ENCODE results near the gene ZER1. TPM values are rescaled to one million over a fixed set of nuclear protein-coding genes. Genes with fewer than 3 reads are reported as not detected.

ZER1 gene
- total and polyA plus RNA-seq, 2 of the 8 experiments (the other 6 are each of a cell fraction or from before 2014, with no cell fraction given): 20.5 to 26.6 TPM

- Histone ChIP-seq H2AFZ (ENCODE audit: low read length) (no peak overlapping the region), H2BK15ac (ENCODE audit: low read length) (no peak overlapping the region), H3K23ac (ENCODE audit: insufficient read length) (no peak overlapping the region), H4K91ac (replicated peaks; ENCODE audit: insufficient read length, low read length) (no peak overlapping the region), H2BK20ac (ENCODE audit: low read length) (no peak overlapping the region), H3K79me1 (ENCODE audit: low read depth, low read length) (peaks cover 2% of the 10 kb centered on the region; the same call in 1 of the 2 replicates), H3K4ac (replicated peaks; ENCODE audit: insufficient read length, low read depth, low read length) (no peak overlapping the region), H4K20me1 (replicated peaks in 1 of 2; ENCODE audit: control insufficient read depth in 1 of 2, insufficient read depth in 2 of 2, low read length in 2 of 2) (no peaks in the 10 kb centered on the region), H3K4me2 (ENCODE audit: insufficient read depth in 1 of 2, low read depth in 2 of 2, low read length in 2 of 2) (no peak overlapping the region), H3K79me2 (ENCODE audit: control insufficient read depth in 1 of 2, insufficient read depth in 2 of 2, low read length in 2 of 2) (no peaks in the 10 kb centered on the region), H3K56ac (replicated peaks; ENCODE audit: insufficient read length, low read depth, low read length) (no peak overlapping the region), H3K9me3 (ENCODE audit: insufficient read depth in 2 of 2, low read depth in 1 of 2, low read length in 1 of 2) (no peaks in the 10 kb centered on the region), H3K14ac (ENCODE audit: insufficient read length) (no peak overlapping the region), H3K4me1 (replicated peaks in 1 of 4; ENCODE audit: control insufficient read depth in 3 of 4, insufficient read depth in 4 of 4, low read length in 3 of 4) (peaks cover 0 to 1% (median 0%) of the 10 kb centered on the region in 4 experiments; a peak in 1 of 7 replicates), H2BK5ac (ENCODE audit: low read depth, low read length) (no peak overlapping the region), H3K36me3 (ENCODE audit: control insufficient read depth in 2 of 4, insufficient read depth in 4 of 4, low read length in 3 of 4) (peaks cover 0 to 2% (median under 1%) of the 10 kb centered on the region in 4 experiments; a peak in 1 of 8 replicates), H3K4me3 (ENCODE audit: extremely low read depth in 1 of 4, insufficient read depth in 2 of 4, low read depth in 3 of 4, low read length in 4 of 4) (no peak overlapping the region), H3K27ac (ENCODE audit: low read depth, low read length) (no peak overlapping the region), H3K23me2 (ENCODE audit: low read depth, low read length) (peaks cover 3% of the 10 kb centered on the region; the same call in 1 of the 2 replicates), H2AK5ac (ENCODE audit: low read depth, low read length) (no peak overlapping the region), H3K18ac (ENCODE audit: extremely low read depth, low read length) (no peak overlapping the region), H4K5ac (ENCODE audit: insufficient read length, low read depth, low read length) (no peak overlapping the region), H2BK120ac (replicated peaks; ENCODE audit: low read depth, low read length) (no peak overlapping the region), H3K27me3 (replicated peaks in 1 of 4; ENCODE audit: control insufficient read depth in 3 of 4, extremely low read depth in 1 of 4, insufficient read depth in 3 of 4, low read length in 3 of 4) (no peaks in the 10 kb centered on the region), H3K9ac (replicated peaks in 1 of 4; ENCODE audit: extremely low read depth in 1 of 4, low read depth in 3 of 4, low read length in 3 of 4) (no peak overlapping the region), H2BK12ac (ENCODE audit: low read depth, low read length) (no peak overlapping the region), H4K8ac (ENCODE audit: extremely low read depth, insufficient read depth, low read length) (no peak overlapping the region)
- 78% methylated on average over 9 of the region's 9 CpGs; no CpG with 5 or more reads in 1 of the 2 experiments for WGBS, 2 experiments (ENCODE audit: extremely low coverage in 1 of 2, insufficient coverage in 1 of 2, insufficient read length in 1 of 2, insufficient replicate concordance in 2 of 2, low coverage in 1 of 2, low lambda C conversion rate in 2 of 2, missing lambda C conversion rate in 1 of 2)
- POLR2A ChIA-PET (ENCODE audit: partially characterized antibody): interaction anchor here (0.9 kb wide), 1 partner anchor 41 kb away, joined by 4 read pairs; no protein-coding TSS in a partner anchor
- DNase-seq (ENCODE audit: low read depth in 1 of 2, low spot score in 2 of 2) (no peak), FAIRE-seq (no peak)
- no peak for TF ChIP-seq CTCF (IDR thresholded peaks at IDR 0.05; ENCODE audit: control extremely low read depth in 1 of 3, insufficient read depth in 1 of 3, low read depth in 1 of 3, low read length in 3 of 3)
- TF ChIP-seq TBP (IDR thresholded peaks at IDR 0.05; ENCODE audit: low read depth, low read length): no peak
- no peak for TF ChIP-seq TCF12 (IDR thresholded peaks at IDR 0.05; ENCODE audit: low read depth, low read length)
- no peak for TF ChIP-seq SP1 (IDR thresholded peaks at IDR 0.05; ENCODE audit: low read depth, low read length)
- no peak for TF ChIP-seq NRF1 (IDR thresholded peaks at IDR 0.05; ENCODE audit: low read depth, low read length)
- TF ChIP-seq ZNF274 (IDR thresholded peaks at IDR 0.05; ENCODE audit: borderline replicate concordance, extremely low read depth, low read length): no peak
- TF ChIP-seq KDM4A (IDR thresholded peaks at IDR 0.05; ENCODE audit: low read depth, low read length, severe bottlenecking): no peak
- TF ChIP-seq GTF2F1 (IDR thresholded peaks at IDR 0.05; ENCODE audit: borderline replicate concordance, low read depth, low read length): no peak
- no peak for TF ChIP-seq SP4 (IDR thresholded peaks at IDR 0.05; ENCODE audit: low read length)
- no peak for TF ChIP-seq CHD1 (IDR thresholded peaks at IDR 0.05; ENCODE audit: low read depth, low read length)
- TF ChIP-seq ASH2L (IDR thresholded peaks at IDR 0.05; ENCODE audit: low read length): no peak
- TF ChIP-seq FOSL1 (IDR thresholded peaks at IDR 0.05; ENCODE audit: insufficient read depth, low read depth, low read length): no peak
- CTCF ChIA-PET (ENCODE audit: partially characterized antibody): interaction anchor here (1.6 to 6.5 kb wide), 5 partner anchors 15 to 86 kb away, joined by 5 to 104 read pairs (median 12); partner anchors contain the start of gene ENDOG
Measured at GRCh38 chr9:128731691-128732090, 40.0 kb downstream of the ZER1 start.
